ENCODE measurements around the gene HLA-DMB. TPM values are rescaled to one million over a fixed set of nuclear protein-coding genes. Genes with fewer than 3 reads are reported as not detected.

The HLA-DMB gene
- total RNA-seq, 6 experiments from 2014 or later = not detected

- peaks cover 18% of the 10 kb centered on the region for H3K4me1 Mint-ChIP-seq (ENCODE audit: low read depth)
- no peaks in the 10 kb centered on the region for H3K9me3 Mint-ChIP-seq
- peaks cover 3% of the 10 kb centered on the region for H3K27me3 Mint-ChIP-seq (ENCODE audit: insufficient read depth)
- no peaks in the 10 kb centered on the region for H3K36me3 Mint-ChIP-seq (ENCODE audit: low read depth)
- no peak overlapping the region for H3K27ac Mint-ChIP-seq
- H3K4me3 Mint-ChIP-seq = no peak overlapping the region
- TF ChIP-seq CTCF (IDR thresholded peaks at IDR 0.05) = no peak
- no peak for DNase-seq
These were observed 15.3 kb upstream of the HLA-DMB start for GRCh38 chr6:32956176-32956575.

DNA sequence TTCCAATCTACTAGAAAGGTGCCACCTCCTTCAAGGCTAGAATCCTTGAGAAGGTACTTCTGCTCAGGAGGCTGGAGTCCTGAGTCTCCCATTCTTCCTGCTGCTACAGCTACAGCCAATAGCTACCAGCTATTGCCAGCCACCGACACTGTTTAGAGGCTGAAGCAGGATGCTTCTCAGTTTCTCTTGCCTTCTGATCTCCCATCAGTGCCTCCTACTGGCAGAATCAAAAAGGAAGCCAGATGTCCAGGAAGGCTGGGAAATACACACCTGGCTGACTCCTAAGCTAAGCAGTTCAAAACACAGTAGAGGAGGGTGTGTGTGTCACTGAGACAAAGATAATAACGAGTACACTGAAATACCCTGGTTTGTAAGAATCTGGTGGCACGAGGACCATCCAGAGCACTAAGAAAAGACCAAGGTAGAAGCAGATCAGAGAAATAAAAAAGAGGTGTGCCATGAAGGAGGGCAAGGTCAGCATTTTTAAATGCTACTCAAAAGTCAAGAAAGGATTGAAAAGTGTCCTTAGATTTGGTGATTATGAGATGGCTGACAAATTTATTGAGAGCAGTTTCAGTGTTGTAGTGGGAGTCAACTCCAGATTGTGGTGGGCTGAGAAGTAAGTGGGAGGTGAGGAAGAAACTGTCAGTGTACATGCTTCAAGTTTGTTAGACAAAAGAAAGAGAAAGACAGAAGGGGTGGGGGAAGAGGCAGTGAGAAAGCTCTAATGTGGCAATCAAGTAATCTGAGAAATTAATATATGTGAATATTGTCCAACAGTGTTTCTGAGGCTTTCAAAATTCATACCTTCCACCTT, 14.4 kb upstream of the HLA-DMB start:
- TF ChIP-seq CTCF (IDR thresholded peaks at IDR 0.05) = peak; percentile 66
- peaks cover 18% of the 10 kb centered on the region for H3K4me1 Mint-ChIP-seq (ENCODE audit: low read depth)
- no peak overlapping the region for H3K4me3 Mint-ChIP-seq
- DNase-seq = no peak
- no peak overlapping the region for H3K27ac Mint-ChIP-seq
- H3K9me3 Mint-ChIP-seq = no peaks in the 10 kb centered on the region
- no peaks in the 10 kb centered on the region for H3K36me3 Mint-ChIP-seq (ENCODE audit: low read depth)
- H3K27me3 Mint-ChIP-seq (ENCODE audit: insufficient read depth) = peaks cover 3% of the 10 kb centered on the region

GRCh38 chr6:32954267-32954666, 13.4 kb upstream of the HLA-DMB start:
- TF ChIP-seq CTCF (IDR thresholded peaks at IDR 0.05) = no peak
- Mint-ChIP-seq H3K9me3 (no peaks in the 10 kb centered on the region), H3K4me1 (ENCODE audit: low read depth) (peaks cover 18% of the 10 kb centered on the region), H3K36me3 (ENCODE audit: low read depth) (no peaks in the 10 kb centered on the region), H3K27me3 (ENCODE audit: insufficient read depth) (peaks cover 5% of the 10 kb centered on the region), H3K4me3 (no peak overlapping the region), H3K27ac (no peak overlapping the region)
- DNase-seq = no peak

DNA sequence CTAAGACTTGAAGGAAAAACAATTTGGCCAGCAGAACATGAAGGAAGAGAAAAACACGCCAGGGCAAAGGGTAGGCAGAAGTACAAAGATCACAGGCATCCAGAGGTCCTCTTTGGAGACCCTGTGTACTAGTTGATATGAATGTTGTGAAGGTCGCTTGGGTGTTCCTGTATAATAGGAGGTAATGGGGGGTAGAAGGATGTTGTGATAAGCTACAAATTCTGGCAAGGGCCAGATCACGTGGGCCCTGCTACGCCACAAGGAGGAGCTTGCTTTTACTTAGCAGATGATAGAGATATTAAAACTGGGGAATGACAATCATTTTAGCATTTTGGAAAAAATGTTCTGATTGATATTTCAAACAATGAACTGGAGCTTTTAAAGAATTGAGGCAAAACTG, 12.9 kb upstream of the HLA-DMB start:
- DNase-seq = no peak
- peaks cover 6% of the 10 kb centered on the region for H3K27me3 Mint-ChIP-seq (ENCODE audit: insufficient read depth)
- no peak overlapping the region for H3K4me3 Mint-ChIP-seq
- H3K9me3 Mint-ChIP-seq = no peaks in the 10 kb centered on the region
- H3K27ac Mint-ChIP-seq = no peak overlapping the region
- H3K36me3 Mint-ChIP-seq (ENCODE audit: low read depth) = no peaks in the 10 kb centered on the region
- TF ChIP-seq CTCF (IDR thresholded peaks at IDR 0.05) = no peak
- H3K4me1 Mint-ChIP-seq (ENCODE audit: low read depth) = peaks cover 18% of the 10 kb centered on the region

GRCh38 chr6:32952817-32953739, 12.2 kb upstream of the HLA-DMB start, which contains the start of gene HLA-DMA:
Gene HLA-DMA (minus strand): TSS chr6:32953097. CDS start chr6:32953036, 61 bp downstream.
- no peaks in the 10 kb centered on the region for H3K9me3 Mint-ChIP-seq
- peaks cover 6% of the 10 kb centered on the region for H3K27me3 Mint-ChIP-seq (ENCODE audit: insufficient read depth)
- no peaks in the 10 kb centered on the region for H3K36me3 Mint-ChIP-seq (ENCODE audit: low read depth)
- peak within 1 kb of the TSS; percentile 4; the same call in 1 of the 2 replicates for H3K4me3 Mint-ChIP-seq
- H3K27ac Mint-ChIP-seq = peak within 1 kb of the TSS; percentile 25; the same call in 1 of the 2 replicates
- DNase-seq = peak; percentile 98
- H3K4me1 Mint-ChIP-seq (ENCODE audit: low read depth) = peaks cover 18% of the 10 kb centered on the region
- TF ChIP-seq CTCF (IDR thresholded peaks at IDR 0.05) = peak; percentile 88
